GM19023 (cell line): ENCODE measurements around the gene PPP1CA.
"Not testable (repeated sequence)": the region's sequence is repeated elsewhere in the genome, so short reads cannot be mapped to it uniquely, and the experiment has no call there.

Experiments
- ATAC-seq: cut with Tn5 transposase; IDR thresholded peaks from one replicate; pipeline ENCODE4 v1.9.1; 2021; ENCODE audit warnings: mild to moderate bottlenecking, moderate library complexity; ENCODE audit not compliant: unreplicated experiment

The PPP1CA gene

DNA sequence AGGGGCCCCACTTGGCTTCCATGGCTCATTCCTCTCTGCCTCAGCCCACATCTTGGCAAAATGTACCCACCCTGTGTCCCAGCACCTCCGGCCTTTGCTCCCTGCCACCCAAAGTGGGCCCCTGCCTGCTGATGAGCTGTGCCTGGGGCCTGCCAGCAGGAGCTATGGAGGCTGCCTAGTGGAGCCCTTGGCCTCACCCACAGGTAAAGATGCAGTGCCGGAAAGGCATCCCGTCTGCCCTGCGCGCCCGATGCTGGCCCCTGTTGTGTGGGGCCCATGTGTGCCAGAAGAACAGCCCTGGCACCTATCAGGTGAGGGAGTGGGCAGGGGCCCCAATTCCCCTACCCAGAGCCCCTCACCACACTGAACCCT, 3.5 kb upstream of the PPP1CA start:
- ATAC-seq: no peak

DNA sequence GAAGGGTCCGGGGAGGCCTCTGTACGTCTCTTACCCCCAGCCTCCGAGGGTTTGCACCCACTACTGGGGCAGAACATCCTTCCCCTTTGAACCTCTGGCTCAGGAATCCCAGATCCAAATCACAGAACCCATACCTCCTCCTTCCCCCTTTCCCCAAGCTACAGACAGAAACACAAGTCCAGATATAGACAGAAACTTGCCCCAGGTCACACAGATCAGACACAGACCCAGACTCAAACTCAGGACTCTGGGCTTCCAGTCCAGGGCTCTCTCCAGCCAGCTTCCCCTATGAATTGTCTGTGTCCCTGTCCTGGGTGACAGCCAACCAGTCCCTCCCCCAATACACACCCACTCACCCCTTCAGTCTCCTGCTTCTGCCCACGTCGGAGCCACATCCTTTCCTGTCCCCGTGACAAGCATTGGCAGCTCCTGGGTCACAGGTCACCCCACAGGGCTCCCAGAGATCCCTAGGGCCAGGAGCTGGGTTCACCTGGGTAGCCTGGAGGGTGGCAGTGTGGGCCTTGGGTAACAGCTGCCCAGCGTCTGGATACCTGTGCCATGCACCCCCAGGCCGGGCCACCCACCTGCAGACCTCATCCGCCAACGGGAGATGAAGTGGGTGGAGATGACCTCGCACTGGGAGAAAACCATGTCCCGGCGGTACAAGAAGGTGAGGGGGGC, 3.0 kb upstream of the PPP1CA start:
- no peak for ATAC-seq

DNA sequence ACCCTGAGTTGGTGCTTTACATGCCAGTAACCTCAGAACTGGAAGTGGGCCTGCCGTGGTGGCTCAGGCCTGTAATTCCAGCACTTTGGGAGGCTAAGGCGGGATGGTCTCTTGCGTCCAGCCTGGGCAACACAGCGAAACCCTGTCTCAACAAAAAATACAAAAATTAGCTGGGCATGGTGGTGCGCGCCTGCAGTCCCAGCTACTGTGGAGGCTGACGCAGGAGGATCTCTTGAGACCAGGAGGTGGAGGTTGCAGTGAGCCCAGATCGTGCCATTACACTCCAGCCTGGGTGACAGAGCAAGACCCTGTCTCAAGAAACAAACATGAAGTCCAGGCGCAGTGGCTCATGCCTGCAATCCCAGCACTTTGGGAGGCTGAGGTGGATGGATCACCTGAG, 1.4 kb upstream of the PPP1CA start:
- ATAC-seq: not testable (repeated sequence)

DNA sequence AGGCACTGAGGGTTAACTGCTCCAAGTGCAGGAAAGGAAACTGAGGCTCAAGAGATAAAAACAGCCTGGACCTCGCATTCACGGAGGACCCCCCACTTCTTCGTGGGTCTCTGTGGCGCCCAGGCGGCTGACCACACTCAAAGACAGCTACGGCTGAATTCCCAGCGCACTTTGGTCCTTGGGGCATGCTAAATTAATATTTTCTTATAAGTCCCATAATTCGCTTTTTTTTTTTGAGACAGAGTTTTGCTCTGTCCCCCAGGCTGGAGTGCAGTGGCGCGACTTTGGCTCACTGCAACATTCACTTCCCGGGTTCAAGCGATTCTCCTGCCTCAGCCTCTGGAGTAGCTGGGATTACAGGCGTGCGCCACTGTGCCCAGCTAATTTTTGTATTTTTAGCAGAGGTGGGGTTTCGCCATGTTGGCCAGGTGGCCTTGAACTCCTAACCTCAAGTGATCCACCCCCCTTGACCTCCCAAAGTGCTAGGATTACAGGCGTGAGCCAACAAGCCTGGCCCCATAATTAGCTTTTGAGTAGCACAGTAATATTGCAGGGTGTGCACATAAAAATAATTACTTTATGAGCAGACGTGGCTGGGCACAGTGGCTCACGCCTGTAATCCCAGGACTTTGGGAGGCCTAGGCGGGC, 658 bp upstream of the PPP1CA start:
- ATAC-seq: not testable (repeated sequence)

- ATAC-seq: peak; percentile 10
These were observed 640 bp downstream of the PPP1CA start for GRCh38 chr11:67400942-67401494.

- no peak for ATAC-seq
These were observed 1.3 kb downstream of the PPP1CA start for GRCh38 chr11:67400251-67400941.

- no peak for ATAC-seq
These were observed 2.7 kb downstream of the PPP1CA start for GRCh38 chr11:67398661-67399563.

DNA sequence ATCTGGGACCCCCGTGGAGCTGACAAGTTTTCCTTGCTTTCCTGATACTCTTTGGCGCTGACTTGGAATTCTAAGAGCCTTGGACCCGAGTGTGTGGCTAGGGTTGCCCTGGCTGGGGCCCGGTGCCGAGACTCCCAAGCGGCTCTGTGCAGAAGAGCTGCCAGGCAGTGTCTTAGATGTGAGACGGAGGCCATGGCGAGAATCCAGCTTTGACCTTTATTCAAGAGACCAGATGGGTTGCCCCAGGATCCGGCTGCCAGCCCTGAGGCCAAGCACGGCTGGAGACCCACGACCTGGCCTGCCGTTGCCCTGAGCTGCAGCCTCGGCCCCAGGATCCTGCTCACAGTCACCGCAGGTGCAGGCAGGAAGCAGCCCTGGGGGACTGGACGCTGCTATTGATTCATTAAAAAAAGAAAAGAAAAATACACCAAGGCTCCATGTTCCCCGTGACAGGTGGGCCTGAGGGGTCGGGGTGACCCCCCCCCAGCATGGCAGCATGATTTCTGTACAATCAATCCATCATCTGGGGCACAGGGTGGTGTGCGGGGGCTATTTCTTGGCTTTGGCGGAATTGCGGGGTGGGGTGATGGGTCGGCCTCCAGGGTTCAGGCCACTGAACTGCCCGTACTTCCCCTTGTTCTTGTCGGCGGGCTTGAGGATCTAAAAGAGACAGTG, 3.5 kb downstream of the PPP1CA start:
- ATAC-seq: no peak

DNA sequence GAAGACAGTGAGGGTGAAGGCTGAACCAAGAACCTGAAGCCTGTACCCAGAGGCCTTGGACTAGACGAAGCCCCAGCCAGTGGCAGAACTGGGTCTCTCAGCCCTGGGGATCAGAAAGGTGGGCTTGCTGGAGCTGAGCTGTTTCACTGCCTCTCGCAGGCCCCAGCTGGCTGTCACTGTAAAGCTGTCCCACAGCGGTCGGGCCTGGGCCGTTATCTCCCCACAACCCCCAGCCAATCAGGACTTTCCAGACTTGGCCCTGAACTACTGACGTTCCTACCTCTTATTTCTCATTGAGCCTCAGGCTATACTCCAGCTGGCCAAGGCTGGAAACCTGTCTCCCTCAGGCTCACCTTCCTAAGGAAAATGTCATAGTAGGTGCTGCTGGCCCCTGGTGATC, 4.1 kb downstream of the PPP1CA start:
- no peak for ATAC-seq

DNA sequence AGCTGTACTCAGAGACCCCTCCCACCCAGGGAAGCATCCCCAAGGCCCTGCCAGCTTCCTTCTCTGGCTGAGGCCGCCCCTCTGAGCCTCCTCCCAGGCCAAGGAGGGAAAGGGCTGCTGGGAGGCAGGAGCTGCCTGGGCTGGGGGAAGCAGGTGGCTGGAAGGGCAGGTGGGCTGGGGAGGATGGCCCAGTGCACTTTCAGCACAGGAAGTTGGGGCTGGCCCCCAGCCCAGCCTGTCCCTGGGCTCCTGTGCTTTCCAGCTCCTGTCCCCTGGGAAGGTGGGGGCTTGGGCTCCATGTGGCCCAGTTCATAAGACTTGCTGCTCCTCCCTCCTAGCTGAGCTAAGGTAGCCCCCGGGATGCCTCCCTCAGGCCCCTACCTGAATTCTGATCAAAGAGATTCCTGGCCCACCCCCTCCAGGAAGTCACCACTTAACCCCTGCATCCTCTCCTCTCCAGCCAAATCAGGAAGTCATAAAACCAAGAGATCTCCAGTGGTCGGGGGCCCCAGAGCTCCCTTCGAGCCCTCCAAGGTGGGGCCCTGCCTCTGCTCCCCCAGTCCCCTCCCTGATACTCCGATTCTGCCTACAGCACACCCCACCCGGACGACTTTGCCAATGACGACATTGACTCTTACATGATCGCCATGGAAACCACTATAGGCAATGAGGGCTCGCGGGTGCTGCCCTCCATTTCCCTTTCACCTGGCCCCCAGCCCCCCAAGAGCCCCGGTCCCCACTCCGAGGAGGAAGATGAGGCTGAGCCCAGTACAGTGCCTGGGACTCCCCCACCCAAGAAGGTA, 4.9 kb downstream of the PPP1CA start:
- no peak for ATAC-seq

- ATAC-seq: no peak
These were observed 5.4 kb downstream of the PPP1CA start for GRCh38 chr11:67396259-67396581.

GRCh38 chr11:67395555-67396258, 6.0 kb downstream of the PPP1CA start:
- ATAC-seq: no peak

- no peak for ATAC-seq
These were observed 7.7 kb downstream of the PPP1CA start for GRCh38 chr11:67393990-67394389.

GRCh38 chr11:67393437-67393836, 8.2 kb downstream of the PPP1CA start:
- no peak for ATAC-seq

DNA sequence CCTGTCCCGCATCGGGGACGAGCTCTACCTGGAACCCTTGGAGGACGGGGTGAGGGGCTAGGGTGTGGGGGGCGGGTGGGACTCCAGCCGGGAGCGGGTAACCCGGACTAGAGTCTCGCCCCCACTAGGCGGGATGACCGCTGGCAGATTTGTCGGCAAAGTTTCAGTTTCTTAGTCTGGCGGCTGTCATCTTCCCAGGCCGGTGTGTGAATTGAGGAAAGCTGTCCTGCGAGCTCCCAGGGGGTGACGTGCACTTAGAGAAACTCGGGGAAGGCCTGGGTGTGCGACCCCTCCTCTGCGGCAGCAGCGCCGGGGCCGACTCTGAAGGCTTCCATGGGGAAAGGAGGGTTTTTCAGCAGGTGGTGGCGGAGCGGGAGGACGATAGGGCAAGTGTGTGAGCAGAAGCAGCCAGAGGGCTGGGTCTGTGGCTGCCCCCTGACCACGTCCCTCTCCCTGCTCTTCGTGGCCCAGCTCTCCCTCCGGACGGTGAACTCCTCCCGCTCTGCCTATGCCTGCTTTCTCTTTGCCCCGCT, 9.4 kb downstream of the PPP1CA start:
- ATAC-seq: peak; percentile 17

DNA sequence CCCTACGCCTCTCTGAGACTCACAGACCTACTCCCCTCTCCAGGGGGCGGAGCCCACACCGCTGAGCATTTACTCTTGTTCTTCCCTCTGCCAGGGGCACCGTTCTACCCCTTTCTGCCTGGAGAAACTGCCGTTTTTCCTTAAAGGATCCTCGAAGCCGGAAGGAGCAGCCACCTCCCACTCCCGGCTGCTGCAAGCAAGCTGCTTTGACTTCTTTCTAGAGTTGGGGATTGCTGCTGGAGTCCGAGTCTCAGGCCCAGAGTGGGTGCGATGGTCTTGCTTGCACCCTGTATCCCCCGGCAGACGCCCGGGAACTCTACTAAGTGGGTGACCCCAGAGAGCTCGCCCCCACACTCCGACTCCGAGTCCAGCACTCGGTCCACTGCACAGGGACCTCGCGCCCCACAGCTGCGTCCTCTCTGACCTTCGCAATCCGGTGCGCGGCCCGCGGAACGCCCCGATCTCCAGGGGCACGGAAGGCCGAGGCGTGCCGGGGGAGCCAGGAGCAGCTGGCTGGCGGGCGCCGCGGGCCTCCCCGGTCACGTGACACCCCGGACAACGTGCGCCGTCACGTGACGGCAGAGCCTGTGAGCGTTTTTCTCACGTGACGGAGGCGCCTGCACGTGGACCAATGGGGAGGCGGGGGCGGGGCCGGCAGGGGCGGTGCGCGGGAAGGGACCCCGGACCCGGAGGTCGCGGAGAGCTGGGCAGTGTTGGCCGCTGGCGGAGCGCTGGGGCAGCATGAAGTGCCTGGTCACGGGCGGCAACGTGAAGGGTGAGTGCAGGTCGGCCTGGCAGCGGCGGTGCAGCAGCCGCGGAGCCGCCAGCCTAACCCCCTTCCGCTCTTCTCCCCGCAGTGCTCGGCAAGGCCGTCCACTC, 10.1 kb downstream of the PPP1CA start, which contains the start of gene RAD9A:
Gene RAD9A, plus strand, starts transcription at position 683 of the 879 bp plus-strand sequence. Its CDS starts 59 bp downstream, at position 742.
- peak; percentile 58 for ATAC-seq

DNA sequence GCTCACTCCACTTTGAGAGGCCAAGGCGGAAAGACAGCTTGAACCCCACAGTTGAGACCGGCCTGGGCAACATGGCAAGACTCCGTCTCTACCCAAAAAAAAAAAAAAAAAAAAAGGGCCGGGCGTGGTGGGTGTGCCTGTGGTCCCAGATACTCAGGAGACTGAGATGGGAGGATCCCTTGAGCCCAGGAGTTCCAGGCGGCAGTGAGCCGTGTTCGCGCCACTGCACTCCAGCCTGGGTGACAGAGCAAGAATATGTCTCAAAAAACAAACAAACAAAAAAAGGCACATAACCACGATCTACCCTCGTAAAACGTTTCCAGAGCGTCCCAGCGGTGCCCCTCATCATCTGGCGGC, 10.7 kb downstream of the PPP1CA start:
- ATAC-seq: no peak

GRCh38 chr11:67389477-67389876, 12.2 kb downstream of the PPP1CA start:
- no peak for ATAC-seq
